ENCODE measurements around the gene NR2C2. TPM values are rescaled to one million over a fixed set of nuclear protein-coding genes. Genes with fewer than 3 reads are reported as not detected.

Gene NR2C2
- total RNA-seq, 4 donors from 2014 or later: 24.3 to 58.2 (median 39.9) TPM

DNA sequence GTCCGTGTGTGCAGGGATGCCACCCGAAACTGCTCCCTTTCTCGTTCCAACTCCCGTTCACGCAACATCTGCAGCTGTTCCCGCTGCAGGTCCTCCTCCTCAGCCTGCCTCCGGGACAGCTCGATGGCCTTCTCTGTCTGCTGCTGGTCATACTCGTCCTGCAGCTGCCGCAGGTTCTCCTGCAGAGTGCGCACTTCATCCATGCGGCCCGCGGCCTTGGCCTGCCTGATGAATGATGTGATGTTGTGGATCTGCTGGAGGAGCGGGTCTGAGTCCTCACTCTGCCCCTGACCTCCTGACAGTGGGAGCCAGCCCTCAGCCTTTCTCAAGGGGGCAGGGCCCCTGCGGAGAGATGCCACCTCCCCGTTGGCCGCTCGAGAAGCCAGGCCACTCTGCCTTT, 127.1 kb downstream of the NR2C2 start:
- TF ChIP-seq POLR2A (IDR thresholded peaks at IDR 0.05) (no peak), CTCF (IDR thresholded peaks at IDR 0.05) (no peak)
- DNase-seq (ENCODE audit: low spot score in 2 of 2): no peak
- intact Hi-C loops (cut with DNase I; ENCODE audit: low total_unique reads): no loop called here
- 93 to 95% methylated on average over 15 to 19 of the region's 19 CpGs for WGBS, 2 donors
- H3K4me3 ChIP-seq (ENCODE audit: low read depth, poor library complexity, severe bottlenecking): no peak overlapping the region

GRCh38 chr3:15079091-15079490, 131.7 kb downstream of the NR2C2 start:
- TF ChIP-seq POLR2A (IDR thresholded peaks at IDR 0.05): no peak
- TF ChIP-seq CTCF (IDR thresholded peaks at IDR 0.05): no peak
- 84% methylated on average over 3 of the region's 3 CpGs for WGBS, 2 donors
- H3K4me3 ChIP-seq (ENCODE audit: low read depth, poor library complexity, severe bottlenecking): no peak overlapping the region
- no peak for DNase-seq (ENCODE audit: low spot score in 2 of 2)
- intact Hi-C loops (cut with DNase I; ENCODE audit: low total_unique reads): no loop called here

GRCh38 chr3:15081960-15082664, 134.7 kb downstream of the NR2C2 start:
- intact Hi-C loops (cut with DNase I; ENCODE audit: low total_unique reads): no loop called here

GRCh38 chr3:15083252-15083651, 135.9 kb downstream of the NR2C2 start:
- intact Hi-C loops (cut with DNase I; ENCODE audit: low total_unique reads): no loop called here
- no peak for DNase-seq (ENCODE audit: low spot score in 2 of 2)
- whole genome bisulfite sequencing, 2 donors: 100% methylated on average over 1 of the region's 1 CpG
- H3K4me3 ChIP-seq (ENCODE audit: low read depth, poor library complexity, severe bottlenecking): no peak overlapping the region
- no peak for TF ChIP-seq CTCF (IDR thresholded peaks at IDR 0.05)
- no peak for TF ChIP-seq POLR2A (IDR thresholded peaks at IDR 0.05)

More at GRCh38 chr3:15081960-15082664, 134.7 kb downstream of the NR2C2 start:
- no peak for DNase-seq (ENCODE audit: low spot score in 2 of 2)
- 90 to 94% methylated on average over 13 of the region's 13 CpGs for WGBS, 2 donors
- H3K4me3 ChIP-seq (ENCODE audit: low read depth, poor library complexity, severe bottlenecking): no peak overlapping the region
- TF ChIP-seq CTCF (IDR thresholded peaks at IDR 0.05): no peak
- no peak for TF ChIP-seq POLR2A (IDR thresholded peaks at IDR 0.05)

DNA sequence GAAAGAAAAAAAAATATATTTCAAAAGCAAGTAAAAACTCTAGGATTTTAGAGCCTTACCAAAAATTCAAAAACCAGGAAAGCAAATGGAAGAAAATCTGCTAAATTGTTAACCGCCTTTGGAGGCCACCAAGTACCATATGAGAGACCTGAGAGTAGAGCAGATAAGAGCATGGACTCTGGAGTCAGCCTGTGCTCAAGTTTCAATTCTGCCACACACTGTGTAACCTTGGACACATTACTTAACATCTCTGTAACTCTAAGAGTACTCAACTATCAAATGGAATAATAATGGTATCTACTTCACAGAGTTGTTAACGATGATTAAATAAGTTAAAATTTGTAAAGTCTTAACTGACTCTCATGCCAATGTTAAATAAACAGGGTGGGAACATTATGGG, 138.9 kb downstream of the NR2C2 start:
- no peak for TF ChIP-seq POLR2A (IDR thresholded peaks at IDR 0.05)
- TF ChIP-seq CTCF (IDR thresholded peaks at IDR 0.05): no peak
- DNase-seq (ENCODE audit: low spot score in 2 of 2): no peak
- intact Hi-C loops (cut with DNase I; ENCODE audit: low total_unique reads): no loop called here
- 91 to 100% methylated on average over 2 of the region's 2 CpGs for WGBS, 2 donors
- H3K4me3 ChIP-seq (ENCODE audit: low read depth, poor library complexity, severe bottlenecking): no peak overlapping the region

DNA sequence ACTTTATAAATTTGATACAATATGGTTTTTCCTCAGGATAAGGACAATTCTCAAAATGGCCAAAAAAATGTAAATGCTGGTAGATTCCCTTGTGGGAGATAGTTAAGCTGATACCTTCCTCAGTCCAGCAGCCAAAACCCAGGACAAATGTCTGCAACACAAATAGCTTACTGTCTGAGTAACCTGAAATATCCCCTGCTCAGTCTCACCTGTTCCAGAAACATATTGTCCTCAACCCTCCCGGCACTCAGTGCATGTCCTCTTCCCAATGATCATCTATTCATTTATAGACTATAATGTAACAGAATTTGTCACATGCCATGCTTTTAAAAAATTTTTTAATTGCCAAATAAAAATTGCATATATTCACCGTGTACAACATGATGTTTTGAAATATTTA, 139.3 kb downstream of the NR2C2 start:
- DNase-seq (ENCODE audit: low spot score in 2 of 2): no peak
- TF ChIP-seq POLR2A (IDR thresholded peaks at IDR 0.05) (no peak), CTCF (IDR thresholded peaks at IDR 0.05) (no peak)
- no peak overlapping the region for H3K4me3 ChIP-seq (ENCODE audit: low read depth, poor library complexity, severe bottlenecking)
- intact Hi-C loops (cut with DNase I; ENCODE audit: low total_unique reads): no loop called here
- WGBS, 2 donors: 87 to 93% methylated on average over 2 of the region's 2 CpGs
